Measurements from ENCODE around the gene CACNA1A. TPM values are rescaled to one million over a fixed set of nuclear protein-coding genes. Genes with fewer than 3 reads are reported as not detected.

Gene CACNA1A
- total RNA-seq, 1 experiment from 2014 or later = not detected

DNA sequence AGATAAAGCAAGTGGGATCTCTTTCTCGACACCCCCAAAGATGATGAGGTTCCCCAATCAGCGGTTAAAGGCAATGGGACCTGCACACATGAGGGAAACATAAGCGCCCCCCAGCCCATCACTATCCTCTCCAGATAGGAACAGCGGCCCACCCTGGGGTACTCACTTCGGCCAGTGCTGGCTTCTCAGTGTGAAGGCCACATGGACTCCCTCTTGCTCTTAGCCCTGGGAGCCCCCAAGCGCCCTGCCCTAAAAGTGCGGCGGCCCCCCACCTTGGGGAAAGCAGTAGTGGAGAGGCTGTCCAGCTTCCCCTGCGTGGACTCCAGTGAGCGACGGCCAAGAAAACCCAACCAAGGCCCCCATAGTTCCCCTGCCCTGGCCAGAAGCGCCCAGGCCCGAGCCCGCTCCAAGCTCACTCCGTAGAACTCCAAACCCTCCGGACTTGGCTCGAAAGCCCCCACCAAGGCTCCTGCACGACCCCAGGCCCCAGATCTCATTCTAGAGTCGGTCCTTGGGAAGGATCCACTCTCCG lies 1.0 kb downstream of the CACNA1A start:
- BruUV-seq (replicated peaks) = no TSS peak
- no peaks in the 10 kb centered on the region for H3K36me3 Mint-ChIP-seq (ENCODE audit: insufficient read depth, unreplicated experiment)
- H3K4me3 Mint-ChIP-seq (ENCODE audit: unreplicated experiment) = no peak overlapping the region
- no peak overlapping the region for H3K27ac Mint-ChIP-seq (ENCODE audit: low read depth, unreplicated experiment)
- TF ChIP-seq, protein P1, sequence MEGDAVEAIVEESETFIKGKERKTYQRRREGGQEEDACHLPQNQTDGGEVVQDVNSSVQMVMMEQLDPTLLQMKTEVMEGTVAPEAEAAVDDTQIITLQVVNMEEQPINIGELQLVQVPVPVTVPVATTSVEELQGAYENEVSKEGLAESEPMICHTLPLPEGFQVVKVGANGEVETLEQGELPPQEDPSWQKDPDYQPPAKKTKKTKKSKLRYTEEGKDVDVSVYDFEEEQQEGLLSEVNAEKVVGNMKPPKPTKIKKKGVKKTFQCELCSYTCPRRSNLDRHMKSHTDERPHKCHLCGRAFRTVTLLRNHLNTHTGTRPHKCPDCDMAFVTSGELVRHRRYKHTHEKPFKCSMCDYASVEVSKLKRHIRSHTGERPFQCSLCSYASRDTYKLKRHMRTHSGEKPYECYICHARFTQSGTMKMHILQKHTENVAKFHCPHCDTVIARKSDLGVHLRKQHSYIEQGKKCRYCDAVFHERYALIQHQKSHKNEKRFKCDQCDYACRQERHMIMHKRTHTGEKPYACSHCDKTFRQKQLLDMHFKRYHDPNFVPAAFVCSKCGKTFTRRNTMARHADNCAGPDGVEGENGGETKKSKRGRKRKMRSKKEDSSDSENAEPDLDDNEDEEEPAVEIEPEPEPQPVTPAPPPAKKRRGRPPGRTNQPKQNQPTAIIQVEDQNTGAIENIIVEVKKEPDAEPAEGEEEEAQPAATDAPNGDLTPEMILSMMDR (IDR thresholded peaks at IDR 0.05; ENCODE audit: unreplicated experiment) = no peak
- no peaks in the 10 kb centered on the region for H3K9me3 Mint-ChIP-seq (ENCODE audit: unreplicated experiment)
- intact Hi-C loops (cut with micrococcal nuclease) = no loop called here
- ChIA-PET CTCF (no interaction called here), POLR2A (no interaction called here)
- DNase-seq (ENCODE audit: unreplicated experiment) = no peak
- H3K4me1 Mint-ChIP-seq (ENCODE audit: insufficient read depth, unreplicated experiment) = no peaks in the 10 kb centered on the region
- H3K27me3 Mint-ChIP-seq (ENCODE audit: insufficient read depth, unreplicated experiment) = peaks cover 87% of the 10 kb centered on the region

DNA sequence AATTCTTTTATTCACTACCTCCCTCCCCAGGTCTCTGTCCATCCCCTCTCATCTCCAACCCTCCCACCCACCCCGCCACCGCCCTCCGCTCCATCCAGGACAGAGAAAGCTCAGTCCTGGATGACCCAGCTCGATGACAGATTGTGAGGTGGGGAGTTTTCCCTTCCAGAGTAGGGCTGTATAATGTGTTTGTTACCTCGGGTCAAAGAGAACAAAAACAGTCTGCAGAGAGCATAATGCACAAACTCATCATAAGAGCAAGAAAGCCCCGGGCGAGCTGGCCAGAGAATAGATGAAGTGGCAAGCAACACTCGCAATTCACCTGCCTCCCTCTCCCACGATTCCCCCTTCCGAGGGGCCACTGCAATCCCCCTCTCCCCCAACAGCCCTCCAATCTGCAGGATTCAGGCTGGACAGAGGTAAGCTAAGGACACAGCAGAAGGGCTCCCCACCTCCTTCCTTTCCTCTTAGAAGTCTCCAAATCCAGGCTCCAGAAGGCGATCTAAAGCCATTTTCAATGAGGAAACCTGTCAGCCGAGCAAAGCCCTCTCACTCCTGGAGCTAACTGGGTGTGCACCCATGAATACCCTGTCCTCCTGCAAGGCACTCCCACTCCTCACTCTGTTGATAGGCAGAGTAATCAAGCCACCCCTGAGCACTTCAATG lies 2.6 kb downstream of the CACNA1A start:
- H3K4me3 Mint-ChIP-seq (ENCODE audit: unreplicated experiment) = no peak overlapping the region
- CTCF ChIA-PET = interaction anchor here (1.0 kb wide), 1 partner anchor 13 kb away, joined by 6 read pairs; no protein-coding TSS in a partner anchor
- H3K36me3 Mint-ChIP-seq (ENCODE audit: insufficient read depth, unreplicated experiment) = no peaks in the 10 kb centered on the region
- POLR2A ChIA-PET = no interaction called here
- H3K27ac Mint-ChIP-seq (ENCODE audit: low read depth, unreplicated experiment) = no peak overlapping the region
- no TSS peak for BruUV-seq (replicated peaks)
- intact Hi-C loops (cut with micrococcal nuclease) = no loop called here
- peaks cover 77% of the 10 kb centered on the region for H3K27me3 Mint-ChIP-seq (ENCODE audit: insufficient read depth, unreplicated experiment)
- DNase-seq (ENCODE audit: unreplicated experiment) = no peak
- TF ChIP-seq, protein P1 (IDR thresholded peaks at IDR 0.05; ENCODE audit: unreplicated experiment) = no peak
- H3K4me1 Mint-ChIP-seq (ENCODE audit: insufficient read depth, unreplicated experiment) = no peaks in the 10 kb centered on the region
- no peaks in the 10 kb centered on the region for H3K9me3 Mint-ChIP-seq (ENCODE audit: unreplicated experiment)

DNA sequence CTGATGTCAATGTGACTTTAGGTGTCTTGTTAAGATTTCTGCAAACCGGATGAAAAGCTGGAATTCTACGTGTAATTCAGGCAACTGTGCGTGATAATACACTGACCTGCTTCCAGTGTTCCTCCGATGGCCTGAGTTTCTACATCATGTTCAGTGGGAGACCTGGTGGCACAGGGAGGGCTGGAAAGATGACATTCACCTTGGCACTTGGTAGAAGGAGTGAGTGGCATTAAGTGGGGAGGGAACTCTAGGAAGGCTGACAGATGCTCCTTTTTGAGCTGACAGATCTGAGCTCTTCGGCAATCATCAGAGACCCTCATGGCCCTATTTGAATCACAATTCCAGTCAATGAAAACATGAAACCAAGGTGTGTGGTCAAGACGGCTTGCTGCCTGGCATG lies 4.0 kb downstream of the CACNA1A start:
- ChIA-PET CTCF (interaction anchor here (0.6 kb wide), 1 partner anchor 29 kb away, joined by 4 read pairs; no protein-coding TSS in a partner anchor), POLR2A (no interaction called here)
- Mint-ChIP-seq H3K27ac (ENCODE audit: low read depth, unreplicated experiment) (no peak overlapping the region), H3K27me3 (ENCODE audit: insufficient read depth, unreplicated experiment) (peaks cover 62% of the 10 kb centered on the region), H3K4me3 (ENCODE audit: unreplicated experiment) (no peak overlapping the region), H3K4me1 (ENCODE audit: insufficient read depth, unreplicated experiment) (no peaks in the 10 kb centered on the region), H3K9me3 (ENCODE audit: unreplicated experiment) (no peaks in the 10 kb centered on the region), H3K36me3 (ENCODE audit: insufficient read depth, unreplicated experiment) (no peaks in the 10 kb centered on the region)
- TF ChIP-seq, protein P1 (IDR thresholded peaks at IDR 0.05; ENCODE audit: unreplicated experiment) = no peak
- BruUV-seq (replicated peaks) = no TSS peak
- intact Hi-C loops (cut with micrococcal nuclease) = no loop called here
- no peak for DNase-seq (ENCODE audit: unreplicated experiment)

DNA sequence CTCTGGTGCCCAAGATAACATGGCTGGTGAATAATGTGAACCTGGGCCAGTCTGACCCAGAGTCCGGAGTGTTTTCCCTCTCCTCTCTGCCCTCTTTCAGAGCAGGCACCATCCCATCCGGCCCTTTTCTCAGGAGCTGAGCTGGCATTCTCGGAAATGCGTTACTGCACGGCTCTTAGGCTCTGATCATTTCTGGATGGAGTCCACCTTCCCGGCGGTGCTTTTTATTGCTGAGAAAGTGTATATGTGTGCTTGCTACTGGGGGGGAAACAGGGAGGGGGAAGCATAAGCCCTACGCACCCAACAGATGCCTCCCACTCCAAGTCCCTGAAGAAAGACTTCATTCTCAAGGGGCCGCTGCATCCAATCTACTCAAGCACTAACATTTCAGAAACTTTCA lies 6.6 kb downstream of the CACNA1A start:
- POLR2A ChIA-PET = no interaction called here
- Mint-ChIP-seq H3K27ac (ENCODE audit: low read depth, unreplicated experiment) (no peak overlapping the region), H3K36me3 (ENCODE audit: insufficient read depth, unreplicated experiment) (no peaks in the 10 kb centered on the region), H3K9me3 (ENCODE audit: unreplicated experiment) (no peaks in the 10 kb centered on the region), H3K27me3 (ENCODE audit: insufficient read depth, unreplicated experiment) (peaks cover 47% of the 10 kb centered on the region), H3K4me3 (ENCODE audit: unreplicated experiment) (no peak overlapping the region), H3K4me1 (ENCODE audit: insufficient read depth, unreplicated experiment) (no peaks in the 10 kb centered on the region)
- TF ChIP-seq, protein P1 (IDR thresholded peaks at IDR 0.05; ENCODE audit: unreplicated experiment) = no peak
- CTCF ChIA-PET = interaction anchor here (0.6 kb wide), 1 partner anchor 1047 kb away, joined by 3 read pairs; no protein-coding TSS in a partner anchor
- intact Hi-C loops (cut with micrococcal nuclease) = no loop called here
- no peak for DNase-seq (ENCODE audit: unreplicated experiment)
- BruUV-seq (replicated peaks) = no TSS peak

Measured in MCF 10A (cell line).